HepG2 (cell line): ENCODE measurements around the gene BAZ1A. TPM values are rescaled to one million over a fixed set of nuclear protein-coding genes. Genes with fewer than 3 reads are reported as not detected.

ENCODE experiments used
- CENPT ChIP-seq: sonication (generic); formaldehyde crosslinking; IDR thresholded peaks from 2 replicates; pipeline ENCODE4 v1.8.0; 2022; ENCODE audit warnings: low read depth, mild to moderate bottlenecking, moderate library complexity, missing genetic modification reagents
- HNRNPUL1 ChIP-seq: fragments of 200-400 bp; formaldehyde crosslinking; IDR thresholded peaks from 2 replicates; pipeline ENCODE4 v1.6.1; 2017; ENCODE audit warnings: low read depth, mild to moderate bottlenecking, low read length, moderate library complexity
- MEIS2 ChIP-seq: sonication (generic); formaldehyde crosslinking; IDR thresholded peaks from 2 replicates; pipeline ENCODE4 v1.9.0; 2021; ENCODE audit warnings: mild to moderate bottlenecking, missing genetic modification reagents
- MZF1 ChIP-seq: sonication (generic); formaldehyde crosslinking; IDR thresholded peaks from 2 replicates; pipeline ENCODE4 v1.8.1; 2023; ENCODE audit warnings: mild to moderate bottlenecking, missing genetic modification reagents, borderline replicate concordance
- NCOA1 ChIP-seq: sonication (generic); formaldehyde crosslinking; IDR thresholded peaks from 2 replicates; pipeline ENCODE4 v1.9.0; 2021; ENCODE audit warnings: missing genetic modification reagents
- PRMT3 ChIP-seq: sonication (generic); formaldehyde crosslinking; IDR thresholded peaks from 2 replicates; pipeline ENCODE4 v1.8.1; 2022; ENCODE audit warnings: low read depth, mild to moderate bottlenecking, moderate library complexity, missing genetic modification reagents, borderline replicate concordance
- RAD21 ChIP-seq: fragments of 450-650 bp; formaldehyde crosslinking; IDR thresholded peaks from 2 replicates; pipeline ENCODE4 v1.5.0; 2020; ENCODE audit warnings: mild to moderate bottlenecking
- SATB2 ChIP-seq: sonication (generic); formaldehyde crosslinking; IDR thresholded peaks from 2 replicates; pipeline ENCODE4 v1.5.0; 2020; ENCODE audit warnings: missing genetic modification reagents
- TBL1XR1 ChIP-seq: fragments of 150-350 bp; IDR thresholded peaks from 2 replicates; pipeline ENCODE4 v1.6.1; 2014; ENCODE audit warnings: borderline replicate concordance, low read length; ENCODE audit not compliant: partially characterized antibody
- TP53 ChIP-seq: sonication (generic); formaldehyde crosslinking; conservative IDR thresholded peaks from 2 replicates; pipeline ENCODE4 v1.4.0; 2020; ENCODE audit warnings: missing genetic modification reagents
- YY1 ChIP-seq: IDR thresholded peaks from 2 replicates; pipeline ENCODE4 v1.6.1; 2011; ENCODE audit warnings: low read length, low read depth, moderate library complexity, mild to moderate bottlenecking; ENCODE audit not compliant: insufficient read depth, insufficient replicate concordance
- ZFP41 ChIP-seq: sonication (generic); formaldehyde crosslinking; IDR thresholded peaks from 2 replicates; pipeline ENCODE4 v1.4.0; 2020; ENCODE audit warnings: mild to moderate bottlenecking, missing genetic modification reagents, borderline replicate concordance
- ZNF234 ChIP-seq: sonication (generic); formaldehyde crosslinking; conservative IDR thresholded peaks from 2 replicates; pipeline ENCODE4 v1.5.1; 2020; ENCODE audit warnings: mild to moderate bottlenecking, missing genetic modification reagents
- ZNF274 ChIP-seq: sonication (generic); formaldehyde crosslinking; IDR thresholded peaks from 2 replicates; pipeline ENCODE4 v1.5.1; 2020; ENCODE audit warnings: mild to moderate bottlenecking, missing genetic modification reagents
- ZNF3 ChIP-seq: IDR thresholded peaks from 2 replicates; pipeline ENCODE4 v1.7.0; 2017; ENCODE audit warnings: inconsistent platforms
- polyA plus RNA-seq, 8 experiments: library from polyadenylated mRNA; depleted of rRNA in 3 of 8; stranded (reverse) in 7 of 8; unstranded in 1 of 8; fragments of >200 nt; fragmentation: Illumina TruSeq in 4 of 8; extraction: Trizol in 4 of 8; gene quantifications; 2 replicates each; pipeline versions ENCODE4 v1.2.1 to v1.2.3, GENCODE V29; 2011 to 2016; ENCODE audit warnings: low read depth in 4 of 8, missing spikeins in 1 of 8, mixed read lengths in 1 of 8; ENCODE audit not compliant: insufficient read depth in 1 of 8
- total RNA-seq, 5 experiments: library from RNA; depleted of rRNA; stranded (reverse); fragments of >200 nt; fragmentation: Illumina TruSeq; extraction: Trizol; gene quantifications; 2 replicates each; pipeline ENCODE4 v1.2.3, GENCODE V29; 2016; ENCODE audit warnings: low read depth in 1 of 5
- TF ChIP-seq, protein P1 (sequence below): IDR thresholded peaks from 2 replicates; pipeline ENCODE4 v1.6.1; 2012; ENCODE audit warnings: low read length, improper control_type of control experiment
- TF ChIP-seq, protein P2 (sequence below): sonication (generic); formaldehyde crosslinking; conservative IDR thresholded peaks from 2 replicates; pipeline ENCODE4 v1.5.0; 2020; ENCODE audit warnings: missing genetic modification reagents
- TF ChIP-seq, protein P3 (sequence below): sonication (generic); formaldehyde crosslinking; IDR thresholded peaks from 2 replicates; pipeline ENCODE4 v1.4.0; 2020; ENCODE audit warnings: missing genetic modification reagents, borderline replicate concordance
- TF ChIP-seq, protein P4 (sequence below): sonication (generic); formaldehyde crosslinking; IDR thresholded peaks from 2 replicates; pipeline ENCODE4 v1.4.0; 2020; ENCODE audit warnings: missing genetic modification reagents
- TF ChIP-seq, protein P5 (sequence below): sonication (generic); formaldehyde crosslinking; IDR thresholded peaks from 2 replicates; pipeline ENCODE4 v1.5.0; 2020; ENCODE audit warnings: missing genetic modification reagents, mild to moderate bottlenecking, borderline replicate concordance

BAZ1A gene
- total and polyA plus RNA-seq, 2 of the 13 experiments (the other 11 are each of a cell fraction or from before 2014, with no cell fraction given), result 20.9 to 56.8 TPM

DNA sequence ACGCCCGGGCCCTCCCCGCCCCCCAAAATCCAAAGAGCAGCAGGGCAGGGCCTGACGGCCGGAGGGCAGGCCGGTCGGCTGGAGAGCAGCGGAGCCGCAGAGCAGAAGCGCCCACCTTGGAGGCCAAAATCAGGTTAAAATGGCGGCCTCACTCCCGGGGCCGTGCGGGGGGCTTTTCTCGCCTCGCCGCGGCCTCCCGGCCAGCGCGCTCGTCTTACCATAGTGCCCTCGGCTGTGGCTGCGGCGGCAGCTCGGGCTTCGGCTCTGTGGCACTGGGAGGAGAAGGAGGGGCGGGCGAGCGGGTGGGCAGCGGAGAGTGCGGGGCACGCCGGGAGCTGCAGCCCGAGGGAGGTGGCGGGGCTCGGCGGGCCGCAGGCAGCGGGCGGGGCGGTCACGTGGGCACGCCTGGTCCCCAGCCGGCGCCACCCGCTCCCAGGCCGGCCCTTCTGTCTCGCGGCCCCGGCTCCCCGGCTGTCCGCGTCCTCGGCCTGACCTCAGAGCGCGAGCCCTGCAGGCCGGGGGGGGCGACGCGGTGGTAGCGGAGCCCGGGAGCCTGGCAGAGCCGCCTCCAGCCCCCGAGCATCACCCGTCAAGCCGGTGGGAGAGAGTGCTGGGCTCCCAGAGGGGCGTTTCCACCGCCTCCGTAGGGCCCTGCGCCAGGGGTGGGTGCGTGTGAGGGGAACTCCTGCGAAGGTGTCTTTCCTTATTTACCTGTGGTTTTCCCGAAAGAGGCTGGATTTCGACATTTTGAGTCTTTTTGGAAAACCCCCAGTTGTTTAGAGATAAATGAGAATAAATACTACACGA lies 160.6 kb downstream of the BAZ1A start, which contains the start of gene CFL2 (continued):
- TF ChIP-seq ZNF3 (CRISPR knock-in tag), result 0 out of 2 replicates have a peak, but pooled peaks have one; percentile 65
- TF ChIP-seq ZNF274 (CRISPR knock-in tag), result peak; percentile 97
- TF ChIP-seq SATB2 (CRISPR knock-in tag), result peak; percentile 56; the same call in 1 of the 2 replicates
- TF ChIP-seq, protein P1, sequence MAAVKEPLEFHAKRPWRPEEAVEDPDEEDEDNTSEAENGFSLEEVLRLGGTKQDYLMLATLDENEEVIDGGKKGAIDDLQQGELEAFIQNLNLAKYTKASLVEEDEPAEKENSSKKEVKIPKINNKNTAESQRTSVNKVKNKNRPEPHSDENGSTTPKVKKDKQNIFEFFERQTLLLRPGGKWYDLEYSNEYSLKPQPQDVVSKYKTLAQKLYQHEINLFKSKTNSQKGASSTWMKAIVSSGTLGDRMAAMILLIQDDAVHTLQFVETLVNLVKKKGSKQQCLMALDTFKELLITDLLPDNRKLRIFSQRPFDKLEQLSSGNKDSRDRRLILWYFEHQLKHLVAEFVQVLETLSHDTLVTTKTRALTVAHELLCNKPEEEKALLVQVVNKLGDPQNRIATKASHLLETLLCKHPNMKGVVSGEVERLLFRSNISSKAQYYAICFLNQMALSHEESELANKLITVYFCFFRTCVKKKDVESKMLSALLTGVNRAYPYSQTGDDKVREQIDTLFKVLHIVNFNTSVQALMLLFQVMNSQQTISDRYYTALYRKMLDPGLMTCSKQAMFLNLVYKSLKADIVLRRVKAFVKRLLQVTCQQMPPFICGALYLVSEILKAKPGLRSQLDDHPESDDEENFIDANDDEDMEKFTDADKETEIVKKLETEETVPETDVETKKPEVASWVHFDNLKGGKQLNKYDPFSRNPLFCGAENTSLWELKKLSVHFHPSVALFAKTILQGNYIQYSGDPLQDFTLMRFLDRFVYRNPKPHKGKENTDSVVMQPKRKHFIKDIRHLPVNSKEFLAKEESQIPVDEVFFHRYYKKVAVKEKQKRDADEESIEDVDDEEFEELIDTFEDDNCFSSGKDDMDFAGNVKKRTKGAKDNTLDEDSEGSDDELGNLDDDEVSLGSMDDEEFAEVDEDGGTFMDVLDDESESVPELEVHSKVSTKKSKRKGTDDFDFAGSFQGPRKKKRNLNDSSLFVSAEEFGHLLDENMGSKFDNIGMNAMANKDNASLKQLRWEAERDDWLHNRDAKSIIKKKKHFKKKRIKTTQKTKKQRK, result no peak
- TF ChIP-seq TP53 (CRISPR knock-in tag), result no peak
- no peak; the same call in 1 of the 2 replicates for TF ChIP-seq MZF1 (CRISPR knock-in tag)
- no peak for TF ChIP-seq ZFP41 (CRISPR knock-in tag)
- TF ChIP-seq, protein P2, sequence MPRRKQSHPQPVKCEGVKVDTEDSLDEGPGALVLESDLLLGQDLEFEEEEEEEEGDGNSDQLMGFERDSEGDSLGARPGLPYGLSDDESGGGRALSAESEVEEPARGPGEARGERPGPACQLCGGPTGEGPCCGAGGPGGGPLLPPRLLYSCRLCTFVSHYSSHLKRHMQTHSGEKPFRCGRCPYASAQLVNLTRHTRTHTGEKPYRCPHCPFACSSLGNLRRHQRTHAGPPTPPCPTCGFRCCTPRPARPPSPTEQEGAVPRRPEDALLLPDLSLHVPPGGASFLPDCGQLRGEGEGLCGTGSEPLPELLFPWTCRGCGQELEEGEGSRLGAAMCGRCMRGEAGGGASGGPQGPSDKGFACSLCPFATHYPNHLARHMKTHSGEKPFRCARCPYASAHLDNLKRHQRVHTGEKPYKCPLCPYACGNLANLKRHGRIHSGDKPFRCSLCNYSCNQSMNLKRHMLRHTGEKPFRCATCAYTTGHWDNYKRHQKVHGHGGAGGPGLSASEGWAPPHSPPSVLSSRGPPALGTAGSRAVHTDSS, result peak; percentile 32; the same call in 1 of the 2 replicates
- TF ChIP-seq HNRNPUL1, result no peak
- peak; percentile 90; the same call in 1 of the 2 replicates for TF ChIP-seq ZNF234
- peak; percentile 95 for TF ChIP-seq MEIS2 (CRISPR knock-in tag)
- TF ChIP-seq TBL1XR1, result no peak
- no peak for TF ChIP-seq PRMT3 (CRISPR knock-in tag)
- TF ChIP-seq, protein P3, sequence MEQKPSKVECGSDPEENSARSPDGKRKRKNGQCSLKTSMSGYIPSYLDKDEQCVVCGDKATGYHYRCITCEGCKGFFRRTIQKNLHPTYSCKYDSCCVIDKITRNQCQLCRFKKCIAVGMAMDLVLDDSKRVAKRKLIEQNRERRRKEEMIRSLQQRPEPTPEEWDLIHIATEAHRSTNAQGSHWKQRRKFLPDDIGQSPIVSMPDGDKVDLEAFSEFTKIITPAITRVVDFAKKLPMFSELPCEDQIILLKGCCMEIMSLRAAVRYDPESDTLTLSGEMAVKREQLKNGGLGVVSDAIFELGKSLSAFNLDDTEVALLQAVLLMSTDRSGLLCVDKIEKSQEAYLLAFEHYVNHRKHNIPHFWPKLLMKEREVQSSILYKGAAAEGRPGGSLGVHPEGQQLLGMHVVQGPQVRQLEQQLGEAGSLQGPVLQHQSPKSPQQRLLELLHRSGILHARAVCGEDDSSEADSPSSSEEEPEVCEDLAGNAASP (CRISPR knock-in tag), result peak; percentile 79; the same call in 1 of the 2 replicates
- TF ChIP-seq, protein P4, sequence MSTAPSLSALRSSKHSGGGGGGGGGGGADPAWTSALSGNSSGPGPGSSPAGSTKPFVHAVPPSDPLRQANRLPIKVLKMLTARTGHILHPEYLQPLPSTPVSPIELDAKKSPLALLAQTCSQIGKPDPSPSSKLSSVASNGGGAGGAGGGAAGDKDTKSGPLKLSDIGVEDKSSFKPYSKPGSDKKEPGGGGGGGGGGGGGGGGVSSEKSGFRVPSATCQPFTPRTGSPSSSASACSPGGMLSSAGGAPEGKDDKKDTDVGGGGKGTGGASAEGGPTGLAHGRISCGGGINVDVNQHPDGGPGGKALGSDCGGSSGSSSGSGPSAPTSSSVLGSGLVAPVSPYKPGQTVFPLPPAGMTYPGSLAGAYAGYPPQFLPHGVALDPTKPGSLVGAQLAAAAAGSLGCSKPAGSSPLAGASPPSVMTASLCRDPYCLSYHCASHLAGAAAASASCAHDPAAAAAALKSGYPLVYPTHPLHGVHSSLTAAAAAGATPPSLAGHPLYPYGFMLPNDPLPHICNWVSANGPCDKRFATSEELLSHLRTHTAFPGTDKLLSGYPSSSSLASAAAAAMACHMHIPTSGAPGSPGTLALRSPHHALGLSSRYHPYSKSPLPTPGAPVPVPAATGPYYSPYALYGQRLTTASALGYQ (CRISPR knock-in tag), result peak; percentile 67; the same call in 1 of the 2 replicates
- TF ChIP-seq RAD21, result peak; percentile 71
- TF ChIP-seq CENPT (CRISPR knock-in tag), result peak; percentile 95
- peak; percentile 94 for TF ChIP-seq YY1
- TF ChIP-seq, protein P5, sequence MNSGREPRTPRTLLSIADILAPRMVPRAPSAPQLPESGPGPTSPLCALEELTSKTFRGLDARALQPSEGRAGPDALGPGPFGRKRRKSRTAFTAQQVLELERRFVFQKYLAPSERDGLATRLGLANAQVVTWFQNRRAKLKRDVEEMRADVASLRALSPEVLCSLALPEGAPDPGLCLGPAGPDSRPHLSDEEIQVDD, result peak; percentile 96; the same call in 1 of the 2 replicates
- peak; percentile 14; the same call in 1 of the 2 replicates for TF ChIP-seq NCOA1 (CRISPR knock-in tag)
